ENCODE data around the gene TMPRSS11B. TPM values are rescaled to one million over a fixed set of nuclear protein-coding genes. Genes with fewer than 3 reads are reported as not detected.

The TMPRSS11B gene, protein sequence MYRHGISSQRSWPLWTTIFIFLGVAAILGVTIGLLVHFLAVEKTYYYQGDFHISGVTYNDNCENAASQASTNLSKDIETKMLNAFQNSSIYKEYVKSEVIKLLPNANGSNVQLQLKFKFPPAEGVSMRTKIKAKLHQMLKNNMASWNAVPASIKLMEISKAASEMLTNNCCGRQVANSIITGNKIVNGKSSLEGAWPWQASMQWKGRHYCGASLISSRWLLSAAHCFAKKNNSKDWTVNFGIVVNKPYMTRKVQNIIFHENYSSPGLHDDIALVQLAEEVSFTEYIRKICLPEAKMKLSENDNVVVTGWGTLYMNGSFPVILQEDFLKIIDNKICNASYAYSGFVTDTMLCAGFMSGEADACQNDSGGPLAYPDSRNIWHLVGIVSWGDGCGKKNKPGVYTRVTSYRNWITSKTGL
- not detected in 2 replicates for total RNA-seq

DNA sequence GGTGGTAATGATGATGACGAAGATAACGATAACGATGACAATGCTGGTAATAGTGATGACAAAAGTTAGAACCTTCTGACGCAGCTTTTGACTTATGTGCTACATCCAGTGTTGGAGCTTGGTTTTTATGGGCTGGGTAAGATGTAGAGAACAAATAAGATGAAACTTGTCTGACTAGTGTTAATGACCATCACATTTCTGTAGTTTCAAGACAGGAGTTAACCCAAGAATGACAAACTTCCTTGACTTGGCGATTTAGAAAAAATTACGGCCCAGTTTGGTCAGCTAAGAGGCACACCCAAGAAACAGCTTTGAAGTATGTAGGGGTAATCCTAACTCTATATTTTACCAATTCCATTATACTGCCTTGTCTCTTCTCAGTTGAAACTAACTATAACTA is at the start of gene TMPRSS11B:
Gene TMPRSS11B (minus strand): TSS at position 101 of the 400 bp plus-strand sequence. CDS start 136 bp downstream, outside the sequence.

Other genes starting within 250 kb of the TMPRSS11B start
- not detected in 2 replicates for gene TMPRSS11F, start 115.8 kb downstream of the TMPRSS11B start, total RNA-seq
- gene YTHDC1, start 104.4 kb upstream of the TMPRSS11B start, total RNA-seq: 22.8 and 26.6 TPM in 2 replicates
- gene TMPRSS11E, start 201.8 kb upstream of the TMPRSS11B start, total RNA-seq: 0.04 and 0.62 TPM in 2 replicates